Heart left ventricle (tissue), 16 donors: Measurements from ENCODE around the gene PLCB1. TPM values are rescaled to one million over a fixed set of nuclear protein-coding genes. Genes with fewer than 3 reads are reported as not detected.

Experiments
- ATAC-seq, 4 donors: fragments of 200-7000 bp; cut with Tn5 transposase; one replicate each; pipeline ENCODE4 v1.9.1; 2020 to 2022; ENCODE audit warnings: moderate library complexity in 4 of 4, mild to moderate bottlenecking in 3 of 4, moderate number of reproducible peaks in 1 of 4
- DNase-seq, 5 donors: peaks; one replicate each; pipeline ENCODE4 v3.0.0-alpha.2; 2020
- H3K27ac ChIP-seq, 12 donors: fragments of 200-600 bp; sonication (generic) in 4 of 12; one replicate each; pipeline versions ENCODE4 v1.5.0 to v1.8.0; 2016 to 2022; ENCODE audit warnings: mild to moderate bottlenecking in 2 of 12
- H3K27me3 ChIP-seq, 9 donors: fragments of 200-600 bp; sonication (generic) in 2 of 9; one replicate each; pipeline versions ENCODE4 v1.5.1 to v1.8.0; 2016 to 2022; ENCODE audit warnings: mild to moderate bottlenecking in 3 of 9
- H3K36me3 ChIP-seq, 9 donors: fragments of 200-600 bp; sonication (generic) in 2 of 9; one replicate each; pipeline versions ENCODE4 v1.5.0 to v1.8.0; 2018 to 2022; ENCODE audit warnings: mild to moderate bottlenecking in 2 of 9
- H3K4me1 ChIP-seq, 12 donors: fragments of 200-600 bp; sonication (generic) in 4 of 12; one replicate each; pipeline versions ENCODE4 v1.5.0 to v1.8.0; 2016 to 2022; ENCODE audit warnings: mild to moderate bottlenecking in 3 of 12
- H3K4me3 ChIP-seq, 12 donors: fragments of 200-600 bp; sonication (generic) in 4 of 12; one replicate each; pipeline versions ENCODE4 v1.5.0 to v1.8.0; 2017 to 2022; ENCODE audit warnings: mild to moderate bottlenecking in 9 of 12, moderate library complexity in 4 of 12
- H3K9me3 ChIP-seq, 12 donors: fragments of 200-600 bp; sonication (generic) in 4 of 12; one replicate each; pipeline versions ENCODE4 v1.5.0 to v1.8.0; 2016 to 2022; ENCODE audit warnings: mild to moderate bottlenecking in 1 of 12
- POLR2A ChIP-seq, 2 donors: fragments of 450-650 bp; IDR thresholded peaks; one replicate each; pipeline ENCODE4 v1.6.1; 2017; ENCODE audit warnings: antibody characterized with exemption in 2 of 2, mild to moderate bottlenecking in 2 of 2, moderate library complexity in 2 of 2
- WGBS, 4 donors: extraction: QIAGEN DNeasy Blood & Tissue Kit in 2 of 4; methylation state at CpG; one replicate each; pipeline versions ENCODE4 v1.1.5 to v1.1.7; 2013 to 2018; 5-methylcytosine and 5-hydroxymethylcytosine counted together
- intact Hi-C, 10 donors: fragments of 100-400 bp; cut with DNase I; formaldehyde crosslinking; loops; one replicate each; pipeline versions ENCODE4 v1.11.1 to v1.14.2; 2022
- polyA plus RNA-seq, 2 donors: library from polyadenylated mRNA; stranded (reverse); fragments of 200-250 nt; gene quantifications; one replicate each; pipeline ENCODE4 v1.2.3, GENCODE V29; 2013
- total RNA-seq, 9 donors: library from RNA; depleted of rRNA in 2 of 9; stranded (reverse); fragments of >200 nt in 2 of 9; fragmentation: NEBNext Ultra II Directional in 3 of 9; extraction: Animal tissue kit (Norgen Biotek cat#: 25700) in 3 of 9; gene quantifications; one replicate each; pipeline versions ENCODE4 v1.1.0 to v1.2.4, GENCODE V29; 2016 to 2023
- TF ChIP-seq, protein P1 (sequence below), 12 donors: fragments of 200-600 bp; sonication (generic) in 4 of 12; IDR thresholded peaks; one replicate each; pipeline versions ENCODE4 v1.5.0 to v1.8.0; 2018 to 2022; ENCODE audit warnings: antibody characterized with exemption in 12 of 12, mild to moderate bottlenecking in 5 of 12
- donor health status: ischemic (EF 13 %, LVEDD 7.1; RV severe dilation, severe dysfunction).
- donor health status: healthy with polysubstance abuse.
- donor health status: DM: no; HTN: yes; CAD: no.
- donor health status: DM: no; HTN: no; CAD: no.
- donor health status: ischemic (EF 25% LVEDD 6.9; RV normal size, moderate dysfunction).
- donor health status: ischemic (EF 25% LVEDD 5.7; RV mildly dilated, moderate dysfunction).
- donor health status: healthy.
- donor health status: DM: yes; HTN: yes; CAD: no.
- donor health status: ischemic (EF 35%, LVEDD 5.7; RV mildly dilated, moderate dysfunction).
- donor health status: nonischemic (EF 11% LVEDD 7.7; RV severe dilation, severe dysfunction).
- donor health status: DM: yes; HTN: yes; CAD: no.
- donor health status: PGD.
- donor health status: ischemic (EF 29% LVEDD 5.4; RV normal size, mild dysfunction).
- donor health status: nonischemic (EF 23%, LVEDD 6.1; RV moderate dilation, normal function).

PLCB1 gene
- total and polyA plus RNA-seq, 11 donors: 2.5 to 12.1 (median 7.4) TPM

DNA sequence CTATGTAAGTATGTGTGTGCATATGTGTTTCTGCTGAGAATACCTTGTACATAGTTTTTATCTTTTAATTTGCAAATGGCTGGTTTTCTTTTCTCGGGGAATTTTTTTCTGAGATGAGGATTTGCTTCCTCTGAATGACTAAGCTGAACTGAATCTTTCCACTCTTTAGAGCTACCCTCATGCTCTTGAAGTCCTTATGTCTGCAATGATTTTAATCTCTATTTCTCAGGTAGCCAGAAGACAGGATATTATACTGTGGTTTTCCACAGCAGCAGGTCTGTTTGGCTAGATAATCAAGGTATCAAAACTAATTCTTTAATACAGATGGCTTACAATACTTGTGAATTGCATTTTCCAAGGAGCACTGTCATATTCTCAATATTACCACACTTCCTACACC is 114.7 kb downstream of the PLCB1 start:
- no peaks in the 10 kb centered on the region for H3K36me3 ChIP-seq
- TF ChIP-seq, protein P1, sequence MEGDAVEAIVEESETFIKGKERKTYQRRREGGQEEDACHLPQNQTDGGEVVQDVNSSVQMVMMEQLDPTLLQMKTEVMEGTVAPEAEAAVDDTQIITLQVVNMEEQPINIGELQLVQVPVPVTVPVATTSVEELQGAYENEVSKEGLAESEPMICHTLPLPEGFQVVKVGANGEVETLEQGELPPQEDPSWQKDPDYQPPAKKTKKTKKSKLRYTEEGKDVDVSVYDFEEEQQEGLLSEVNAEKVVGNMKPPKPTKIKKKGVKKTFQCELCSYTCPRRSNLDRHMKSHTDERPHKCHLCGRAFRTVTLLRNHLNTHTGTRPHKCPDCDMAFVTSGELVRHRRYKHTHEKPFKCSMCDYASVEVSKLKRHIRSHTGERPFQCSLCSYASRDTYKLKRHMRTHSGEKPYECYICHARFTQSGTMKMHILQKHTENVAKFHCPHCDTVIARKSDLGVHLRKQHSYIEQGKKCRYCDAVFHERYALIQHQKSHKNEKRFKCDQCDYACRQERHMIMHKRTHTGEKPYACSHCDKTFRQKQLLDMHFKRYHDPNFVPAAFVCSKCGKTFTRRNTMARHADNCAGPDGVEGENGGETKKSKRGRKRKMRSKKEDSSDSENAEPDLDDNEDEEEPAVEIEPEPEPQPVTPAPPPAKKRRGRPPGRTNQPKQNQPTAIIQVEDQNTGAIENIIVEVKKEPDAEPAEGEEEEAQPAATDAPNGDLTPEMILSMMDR (IDR thresholded peaks at IDR 0.05): no peak
- TF ChIP-seq POLR2A (IDR thresholded peaks at IDR 0.05): no peak
- DNase-seq (no peak), ATAC-seq (no peak)
- 83 to 91% (median 87%) methylated on average over 1 of the region's 1 CpG for WGBS, 4 donors
- intact Hi-C loops: loop anchor here in 3 of 10 donors (10.0 kb wide), 3 partner anchors 92 to 138 kb away; partner anchors contain the start of gene PLCB1 (in 2 of the 3)
- peaks cover 0 to 37% (median 25%) of the 10 kb centered on the region in 12 donors for H3K4me1 ChIP-seq
- no peaks in the 10 kb centered on the region for H3K9me3 ChIP-seq
- H3K4me3 ChIP-seq: no peak overlapping the region
- H3K27me3 ChIP-seq: no peaks in the 10 kb centered on the region
- no peak overlapping the region for H3K27ac ChIP-seq

DNA sequence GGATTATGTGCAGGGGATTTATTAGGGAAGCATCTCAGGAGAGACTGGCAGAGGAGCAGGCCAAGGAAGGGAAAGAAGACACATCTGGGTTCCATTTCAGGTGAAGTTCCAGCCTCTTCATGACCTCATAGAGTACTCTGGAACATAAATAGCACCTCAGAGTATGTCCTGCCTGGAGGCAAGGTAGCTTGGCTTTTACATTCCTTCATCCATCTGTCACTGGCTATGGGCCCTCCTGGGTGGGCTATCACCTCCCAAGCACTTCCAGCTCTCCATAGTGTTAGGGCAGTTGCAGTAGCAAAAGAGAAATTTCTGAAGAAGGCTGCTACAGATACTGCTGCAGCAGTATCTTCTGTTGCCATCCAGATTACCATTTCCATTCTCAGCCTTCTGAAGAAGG is 116.0 kb downstream of the PLCB1 start:
- H3K4me1 ChIP-seq: peaks cover 0 to 25% (median 18%) of the 10 kb centered on the region in 12 donors
- no peaks in the 10 kb centered on the region for H3K9me3 ChIP-seq
- intact Hi-C loops: loop anchor here in 3 of 10 donors (10.0 kb wide), 3 partner anchors 93 to 137 kb away; partner anchors contain the start of gene PLCB1 (in 2 of the 3)
- H3K4me3 ChIP-seq: no peak overlapping the region
- no peaks in the 10 kb centered on the region for H3K36me3 ChIP-seq
- ATAC-seq: no peak
- H3K27ac ChIP-seq: no peak overlapping the region
- no peak for DNase-seq
- H3K27me3 ChIP-seq: no peaks in the 10 kb centered on the region
- TF ChIP-seq POLR2A (IDR thresholded peaks at IDR 0.05): no peak
- TF ChIP-seq, protein P1 (IDR thresholded peaks at IDR 0.05): no peak

DNA sequence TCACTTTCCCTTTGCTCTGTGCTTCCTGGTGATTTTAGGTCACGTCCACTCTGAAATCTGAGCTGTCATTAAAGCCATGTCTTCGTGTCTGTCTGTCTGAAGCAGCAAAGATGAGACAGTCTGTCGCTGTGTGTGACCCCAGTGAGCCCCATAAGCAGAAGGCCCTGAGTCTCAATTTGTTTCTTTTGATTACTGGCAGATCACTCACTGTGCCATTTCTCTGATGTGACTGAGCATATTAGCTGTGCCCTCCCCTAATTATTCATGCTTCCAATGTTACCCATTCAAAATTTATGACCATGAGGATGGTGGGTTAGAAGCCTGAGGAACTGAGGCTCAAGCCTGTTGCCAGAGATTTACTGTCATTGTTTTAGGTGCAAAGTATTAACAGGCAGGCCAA is 117.6 kb downstream of the PLCB1 start:
- 87 to 96% (median 88%) methylated on average over 3 of the region's 3 CpGs for WGBS, 4 donors
- intact Hi-C loops: loop anchor here in 3 of 10 donors (10.0 kb wide), 3 partner anchors 95 to 135 kb away; partner anchors contain the start of gene PLCB1 (in 2 of the 3)
- Histone ChIP-seq H3K36me3 (no peaks in the 10 kb centered on the region), H3K4me1 (peaks cover 0 to 9% (median 5%) of the 10 kb centered on the region in 12 donors), H3K27ac (no peak overlapping the region), H3K4me3 (no peak overlapping the region), H3K9me3 (no peaks in the 10 kb centered on the region), H3K27me3 (no peaks in the 10 kb centered on the region)
- TF ChIP-seq, protein P1 (IDR thresholded peaks at IDR 0.05): no peak
- TF ChIP-seq POLR2A (IDR thresholded peaks at IDR 0.05): no peak
- DNase-seq: no peak
- ATAC-seq: no peak

DNA sequence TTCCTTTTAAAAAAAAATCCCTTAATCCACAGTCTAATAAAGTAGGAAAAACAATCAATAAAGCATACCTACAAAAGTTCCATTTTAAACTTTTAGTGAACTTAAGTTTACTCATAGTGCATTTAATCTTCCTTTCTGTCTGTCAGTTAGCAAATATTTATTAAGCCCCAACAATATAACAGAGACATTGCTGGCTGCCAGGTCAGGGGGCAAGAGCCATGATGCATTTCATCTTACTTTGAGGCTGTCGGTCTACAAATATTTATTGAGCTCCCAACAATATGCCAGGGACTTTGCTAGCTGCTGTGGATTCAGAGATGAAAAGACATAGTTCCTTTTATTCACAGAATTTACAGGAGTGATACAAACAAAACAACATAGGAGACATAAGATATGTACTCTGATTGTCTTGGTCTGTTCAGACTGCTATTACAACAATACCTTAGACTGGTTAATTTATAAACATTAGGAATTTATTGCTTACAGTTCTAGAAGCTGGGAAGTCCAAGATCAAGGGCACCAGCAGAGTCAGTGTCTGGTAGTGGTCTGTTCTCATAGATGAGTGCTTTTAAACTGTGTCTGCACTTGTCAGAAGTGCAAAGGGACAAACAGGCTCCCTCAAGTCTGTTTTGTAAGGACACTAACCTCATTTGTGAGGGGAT is 118.6 kb downstream of the PLCB1 start:
- WGBS, 4 donors: 85 to 92% (median 87%) methylated on average over 1 of the region's 1 CpG
- H3K27me3 ChIP-seq: no peaks in the 10 kb centered on the region
- TF ChIP-seq POLR2A (IDR thresholded peaks at IDR 0.05): no peak
- TF ChIP-seq, protein P1 (IDR thresholded peaks at IDR 0.05): no peak
- ATAC-seq (no peak), DNase-seq (no peak)
- H3K9me3 ChIP-seq: no peaks in the 10 kb centered on the region
- H3K4me3 ChIP-seq: no peak overlapping the region
- H3K4me1 ChIP-seq: no peaks in the 10 kb centered on the region
- no peaks in the 10 kb centered on the region for H3K36me3 ChIP-seq
- H3K27ac ChIP-seq: no peak overlapping the region
- intact Hi-C loops: no loop called here
